HPDE6-E6E7 (cell line): Measurements from ENCODE around the gene FOXO1.

Experiments used
- DNase-seq: peaks from one replicate; pipeline ENCODE4 v3.0.0; 2011; ENCODE audit warnings: missing footprints; ENCODE audit errors: extremely low spot score

Gene FOXO1

DNA sequence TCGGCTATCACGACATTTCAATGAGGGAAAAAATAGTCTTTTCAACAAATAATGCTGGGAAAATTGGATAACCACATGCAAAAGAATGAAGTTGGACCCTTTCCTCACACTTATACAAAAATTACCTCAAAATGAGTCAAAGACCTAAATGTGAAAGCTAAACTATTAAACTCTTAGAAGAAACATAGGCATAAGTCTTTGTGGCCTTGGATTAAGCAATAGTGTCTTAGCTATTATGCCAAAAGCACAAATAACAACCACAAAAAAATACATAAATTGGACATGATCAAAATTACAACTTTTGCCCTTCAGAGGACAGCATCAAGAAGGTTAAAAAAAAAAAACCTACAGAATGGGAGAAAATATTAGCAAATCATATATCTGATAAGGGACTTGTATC is 156.6 kb downstream of the FOXO1 start:
- no peak for DNase-seq

DNA sequence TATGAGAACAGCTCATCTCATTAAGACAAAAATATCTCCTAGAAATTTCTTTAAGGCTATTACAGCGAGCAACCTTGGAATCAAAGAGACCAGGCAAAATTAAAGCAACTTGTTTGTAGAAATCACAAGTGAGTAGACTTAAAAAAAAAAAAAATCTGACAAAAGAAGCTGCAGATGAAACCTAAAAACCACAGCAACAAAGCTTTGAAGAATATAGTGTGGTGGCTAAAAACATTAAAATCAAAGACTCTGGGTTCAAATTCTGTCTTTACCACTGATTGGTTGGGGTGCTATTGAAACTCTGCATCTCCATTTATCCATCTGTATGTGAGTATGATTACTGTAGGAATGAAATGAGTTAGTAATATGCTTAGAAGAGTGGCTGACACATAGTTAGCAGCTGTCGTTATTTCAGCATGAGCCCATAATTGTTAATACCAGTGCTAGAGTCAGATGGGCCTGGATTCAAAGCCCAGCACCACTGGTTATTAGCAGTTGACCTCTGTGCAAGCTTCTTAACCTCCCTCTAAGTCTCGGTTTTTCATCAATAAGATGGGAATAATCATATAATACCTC is 157.6 kb downstream of the FOXO1 start:
- DNase-seq, result no peak

DNA sequence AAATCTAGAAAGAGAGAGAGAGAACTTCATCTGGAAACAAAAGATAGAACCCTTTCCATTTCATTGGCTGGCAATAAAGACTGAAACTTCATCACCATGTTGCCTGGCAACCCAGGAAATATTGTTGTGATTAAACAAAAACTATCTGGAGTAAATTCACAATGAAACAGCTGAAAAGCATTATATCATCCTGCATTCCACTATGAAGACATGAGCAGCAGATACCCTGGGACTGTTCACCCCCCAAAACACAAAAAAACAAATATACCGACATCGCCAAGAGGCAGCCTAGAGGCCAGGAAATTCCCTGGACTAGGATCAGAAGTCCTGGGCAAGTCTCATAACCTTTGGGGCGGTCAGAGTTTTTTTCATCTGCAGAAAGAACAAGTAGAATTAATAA is 158.3 kb downstream of the FOXO1 start:
- DNase-seq, result no peak

DNA sequence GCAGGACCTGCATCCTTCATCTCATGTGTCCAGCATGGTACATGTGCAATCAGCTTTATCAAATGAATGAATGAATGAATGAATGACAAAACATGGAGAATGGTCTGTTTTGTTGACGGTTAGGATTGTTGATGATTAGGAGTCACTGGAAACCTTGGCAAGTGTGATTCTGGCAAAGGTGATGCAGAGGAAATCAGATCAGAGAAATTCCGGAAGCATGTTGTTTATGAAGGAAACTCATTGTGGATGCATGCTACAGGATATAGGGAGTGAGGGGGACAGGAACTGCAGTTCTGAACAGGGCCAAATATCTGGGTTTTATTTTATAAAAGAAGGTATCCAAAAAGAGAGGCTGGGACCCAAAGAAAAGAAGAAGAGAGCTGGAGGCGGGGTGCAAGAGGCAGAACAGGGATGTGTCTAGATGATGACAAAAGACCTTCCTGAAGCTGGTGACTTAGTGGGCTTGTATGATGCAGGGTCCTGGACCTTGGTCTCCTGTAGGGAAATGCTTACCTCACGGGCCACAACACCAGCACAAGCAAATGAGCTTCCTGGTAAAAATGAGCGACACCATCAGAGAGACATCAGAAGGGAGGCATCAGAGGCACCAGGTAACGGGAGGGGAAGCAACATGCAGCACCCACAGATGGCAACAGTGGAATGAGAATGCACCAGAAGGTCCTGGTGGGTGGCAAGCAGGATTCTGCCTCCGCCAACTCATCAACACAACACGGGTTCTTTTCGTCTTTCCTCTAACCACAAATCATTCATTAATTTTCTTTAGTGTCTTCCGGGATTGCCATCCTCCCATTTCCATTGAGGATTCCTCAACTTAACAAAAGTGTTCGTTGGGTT is 159.6 kb downstream of the FOXO1 start:
- DNase-seq, result no peak
